HepG2 (cell line): ENCODE measurements around the gene AQP10. TPM values are rescaled to one million over a fixed set of nuclear protein-coding genes. Genes with fewer than 3 reads are reported as not detected.
A peak's percentile ranks its signal among the peaks of the same experiment; 100 is the strongest.

Source experiments
- BATF2 ChIP-seq: sonication (generic); formaldehyde crosslinking; IDR thresholded peaks from 2 replicates; pipeline ENCODE4 v1.8.0; 2022; ENCODE audit warnings: mild to moderate bottlenecking, missing genetic modification reagents, moderate library complexity
- CBX5 ChIP-seq: sonication (generic); formaldehyde crosslinking; IDR thresholded peaks from 2 replicates; pipeline ENCODE4 v1.4.0; 2020; ENCODE audit warnings: missing genetic modification reagents, borderline replicate concordance
- DNMT1 ChIP-seq: sonication (generic); formaldehyde crosslinking; IDR thresholded peaks from 2 replicates; pipeline ENCODE4 v1.5.1; 2020; ENCODE audit warnings: mild to moderate bottlenecking, missing genetic modification reagents
- HMGXB3 ChIP-seq: sonication (generic); formaldehyde crosslinking; IDR thresholded peaks from 2 replicates; pipeline ENCODE4 v1.4.0; 2020; ENCODE audit warnings: missing genetic modification reagents, borderline replicate concordance
- IKZF1 ChIP-seq: fragments of 450-650 bp; IDR thresholded peaks from 2 replicates; pipeline ENCODE4 v1.7.1; 2016
- KDM4B ChIP-seq: sonication (generic); formaldehyde crosslinking; IDR thresholded peaks from 2 replicates; pipeline ENCODE4 v1.4.0; 2020; ENCODE audit warnings: missing genetic modification reagents
- KMT2A ChIP-seq: sonication (generic); formaldehyde crosslinking; IDR thresholded peaks from 2 replicates; pipeline ENCODE4 v1.4.0; 2020; ENCODE audit warnings: missing genetic modification reagents
- POLR2G ChIP-seq: fragments of 200-400 bp; formaldehyde crosslinking; IDR thresholded peaks from 2 replicates; pipeline ENCODE4 v1.6.1; 2018; ENCODE audit warnings: mild to moderate bottlenecking, low read depth, low read length, moderate library complexity
- RXRB ChIP-seq: IDR thresholded peaks from 2 replicates; pipeline ENCODE4 v1.6.1; 2016; ENCODE audit warnings: borderline replicate concordance, missing genetic modification reagents, missing compliant biosample characterization
- SMAD9 ChIP-seq: sonication (generic); formaldehyde crosslinking; IDR thresholded peaks from 2 replicates; pipeline ENCODE4 v1.5.1; 2020; ENCODE audit warnings: mild to moderate bottlenecking, missing genetic modification reagents
- TEAD3 ChIP-seq: optimal IDR thresholded peaks from 2 replicates; pipeline ENCODE3; 2016; ENCODE audit warnings: borderline replicate concordance
- TFDP1 ChIP-seq: IDR thresholded peaks from 2 replicates; pipeline ENCODE4 v1.6.1; 2016; ENCODE audit warnings: missing compliant biosample characterization, missing genetic modification reagents, borderline replicate concordance
- ZBTB46 ChIP-seq: sonication (generic); formaldehyde crosslinking; IDR thresholded peaks from 2 replicates; pipeline ENCODE4 v1.4.0; 2020; ENCODE audit warnings: mild to moderate bottlenecking, missing genetic modification reagents, borderline replicate concordance
- ZNF232 ChIP-seq: sonication (generic); formaldehyde crosslinking; IDR thresholded peaks from 2 replicates; pipeline ENCODE4 v1.4.0; 2020; ENCODE audit warnings: missing genetic modification reagents, borderline replicate concordance
- ZNF569 ChIP-seq: sonication (generic); formaldehyde crosslinking; IDR thresholded peaks from 2 replicates; pipeline ENCODE4 v1.5.0; 2020; ENCODE audit warnings: mild to moderate bottlenecking, missing genetic modification reagents, moderate library complexity, borderline replicate concordance
- ZNF580 ChIP-seq: IDR thresholded peaks from 2 replicates; pipeline ENCODE4 v1.6.1; 2016; ENCODE audit warnings: low read depth, borderline replicate concordance
- ZNF746 ChIP-seq: sonication (generic); formaldehyde crosslinking; IDR thresholded peaks from 2 replicates; pipeline ENCODE4 v1.8.0; 2022; ENCODE audit warnings: mild to moderate bottlenecking, missing genetic modification reagents
- polyA plus RNA-seq, 8 experiments: library from polyadenylated mRNA; depleted of rRNA in 3 of 8; stranded (reverse) in 7 of 8; unstranded in 1 of 8; fragments of >200 nt; fragmentation: Illumina TruSeq in 4 of 8; extraction: Trizol in 4 of 8; gene quantifications; 2 replicates each; pipeline versions ENCODE4 v1.2.1 to v1.2.3, GENCODE V29; 2011 to 2016; ENCODE audit warnings: low read depth in 4 of 8, missing spikeins in 1 of 8, mixed read lengths in 1 of 8; ENCODE audit not compliant: insufficient read depth in 1 of 8
- total RNA-seq, 5 experiments: library from RNA; depleted of rRNA; stranded (reverse); fragments of >200 nt; fragmentation: Illumina TruSeq; extraction: Trizol; gene quantifications; 2 replicates each; pipeline ENCODE4 v1.2.3, GENCODE V29; 2016; ENCODE audit warnings: low read depth in 1 of 5

The AQP10 gene
- total and polyA plus RNA-seq, 2 of the 13 experiments (the other 11 are each of a cell fraction or from before 2014, with no cell fraction given): 0.30 TPM; not detected in 1

- TF ChIP-seq ZBTB46 (no peak), TFDP1 (CRISPR knock-in tag) (no peak), BATF2 (no peak), DNMT1 (CRISPR knock-in tag) (no peak), KMT2A (CRISPR knock-in tag) (peak; percentile 42; the same call in 1 of the 2 replicates), ZNF232 (CRISPR knock-in tag) (no peak), ZNF569 (CRISPR knock-in tag) (no peak), ZNF580 (CRISPR knock-in tag) (no peak), HMGXB3 (CRISPR knock-in tag) (0 out of 2 replicates have a peak, but pooled peaks have one; percentile 16), ZNF746 (no peak; the same call in 1 of the 2 replicates), SMAD9 (CRISPR knock-in tag) (no peak), KDM4B (CRISPR knock-in tag) (no peak), IKZF1 (no peak), RXRB (peak; percentile 69), TEAD3 (CRISPR knock-in tag) (peak; percentile 38), POLR2G (no peak), CBX5 (CRISPR knock-in tag) (no peak; the same call in 1 of the 2 replicates)
Measured at GRCh38 chr1:154334079-154335024, 13.5 kb downstream of the AQP10 start (continued).
